SK-N-SH treated with all-trans-retinoic acid at 6 μM for 48 hours (cell line): ENCODE results near the gene CSAG2.

Experiments used
- ATAC-seq: fragments of 200-7000 bp; cut with Tn5 transposase; 3 replicates; pipeline ENCODE4 v1.9.1; 2020; ENCODE audit warnings: mild to moderate bottlenecking, moderate library complexity
- ARNTL ChIP-seq: fragments of 450-650 bp; formaldehyde crosslinking; IDR thresholded peaks from 2 replicates; pipeline ENCODE4 v1.5.0; 2020; ENCODE audit warnings: low read depth, mild to moderate bottlenecking, moderate library complexity, borderline replicate concordance
- CREB5 ChIP-seq: fragments of 250-450 bp; sonication (Bioruptor Pico); IDR thresholded peaks from 2 replicates; pipeline ENCODE4 v1.5.1; 2020; ENCODE audit warnings: low read depth, mild to moderate bottlenecking, moderate library complexity
- CSDC2 ChIP-seq: fragments of 250-450 bp; sonication (Bioruptor Pico); IDR thresholded peaks from 2 replicates; pipeline ENCODE4 v1.5.0; 2020; ENCODE audit warnings: mild to moderate bottlenecking, moderate library complexity
- CSRNP3 ChIP-seq: fragments of 250-450 bp; sonication (Bioruptor Pico); IDR thresholded peaks from 2 replicates; pipeline ENCODE4 v1.5.1; 2021; ENCODE audit warnings: mild to moderate bottlenecking, moderate library complexity
- ESRRG ChIP-seq: fragments of 250-450 bp; sonication (Bioruptor Pico); IDR thresholded peaks from 2 replicates; pipeline ENCODE4 v1.6.1; 2021; ENCODE audit warnings: mild to moderate bottlenecking
- GLIS3 ChIP-seq: fragments of 250-450 bp; sonication (Bioruptor Pico); IDR thresholded peaks from 2 replicates; pipeline ENCODE4 v1.5.0; 2020; ENCODE audit warnings: mild to moderate bottlenecking, moderate library complexity
- ISL1 ChIP-seq: fragments of 250-450 bp; sonication (Bioruptor Pico); IDR thresholded peaks from 2 replicates; pipeline ENCODE4 v2.1.2; 2022; ENCODE audit warnings: mild to moderate bottlenecking, moderate library complexity
- OSR1 ChIP-seq: fragments of 250-450 bp; sonication (Bioruptor Pico); IDR thresholded peaks from 2 replicates; pipeline ENCODE4 v1.8.0; 2022; ENCODE audit warnings: moderate library complexity, mild to moderate bottlenecking, inconsistent platforms
- POU6F1 ChIP-seq: fragments of 250-450 bp; sonication (Bioruptor Pico); IDR thresholded peaks from 2 replicates; pipeline ENCODE4 v1.8.0; 2021; ENCODE audit warnings: low read depth, mild to moderate bottlenecking, moderate library complexity, borderline replicate concordance
- PPARA ChIP-seq: fragments of 250-450 bp; sonication (Bioruptor Pico); IDR thresholded peaks from 2 replicates; pipeline ENCODE4 v1.5.0; 2020; ENCODE audit warnings: mild to moderate bottlenecking, borderline replicate concordance
- RARB ChIP-seq: fragments of 250-450 bp; sonication (Bioruptor Pico); IDR thresholded peaks from 2 replicates; pipeline ENCODE4 v1.8.0; 2021; ENCODE audit warnings: mild to moderate bottlenecking, moderate library complexity
- SNAI2 ChIP-seq: fragments of 250-450 bp; sonication (Bioruptor Pico); IDR thresholded peaks from 2 replicates; pipeline ENCODE4 v1.5.0; 2020; ENCODE audit warnings: mild to moderate bottlenecking, moderate library complexity
- TCF4 ChIP-seq: fragments of 250-450 bp; sonication (Bioruptor Pico); IDR thresholded peaks from 2 replicates; pipeline ENCODE4 v1.8.0; 2021; ENCODE audit warnings: mild to moderate bottlenecking, moderate library complexity, borderline replicate concordance
- TOX ChIP-seq: fragments of 250-450 bp; sonication (Bioruptor Pico); IDR thresholded peaks from 2 replicates; pipeline ENCODE4 v1.8.0; 2021; ENCODE audit warnings: mild to moderate bottlenecking, moderate library complexity, borderline replicate concordance
- TSHZ2 ChIP-seq: fragments of 250-450 bp; sonication (Bioruptor Pico); IDR thresholded peaks from 2 replicates; pipeline ENCODE4 v1.5.0; 2020; ENCODE audit warnings: mild to moderate bottlenecking, moderate library complexity
- ZC3H10 ChIP-seq: fragments of 250-450 bp; sonication (Bioruptor Pico); IDR thresholded peaks from 2 replicates; pipeline ENCODE4 v1.5.1; 2021; ENCODE audit warnings: mild to moderate bottlenecking, moderate library complexity
- ZFP30 ChIP-seq: fragments of 450-650 bp; formaldehyde crosslinking; IDR thresholded peaks from 2 replicates; pipeline ENCODE4 v1.5.0; 2022; ENCODE audit warnings: mild to moderate bottlenecking, moderate library complexity
- ZNF565 ChIP-seq: fragments of 450-650 bp; formaldehyde crosslinking; conservative IDR thresholded peaks from 2 replicates; pipeline ENCODE4 v1.5.0; 2020; ENCODE audit warnings: low read depth, mild to moderate bottlenecking, moderate library complexity
- ZNF70 ChIP-seq: fragments of 450-650 bp; formaldehyde crosslinking; IDR thresholded peaks from 2 replicates; pipeline ENCODE4 v1.5.0; 2020; ENCODE audit warnings: mild to moderate bottlenecking, moderate library complexity
- ZNF8 ChIP-seq: fragments of 450-650 bp; formaldehyde crosslinking; IDR thresholded peaks from 2 replicates; pipeline ENCODE4 v1.5.0; 2020; ENCODE audit warnings: mild to moderate bottlenecking, moderate library complexity

Gene CSAG2

GRCh38 chrX:152674135-152674534, 34.9 kb downstream of the CSAG2 start:
- no peak for TF ChIP-seq TSHZ2
- no peak for TF ChIP-seq CSDC2 (CRISPR knock-in tag)
- no peak for TF ChIP-seq PPARA (CRISPR knock-in tag)
- TF ChIP-seq RARB (CRISPR knock-in tag) = no peak
- no peak for TF ChIP-seq TOX (CRISPR knock-in tag)
- TF ChIP-seq ZC3H10 = no peak
- TF ChIP-seq ISL1 (CRISPR knock-in tag) = no peak
- no peak for TF ChIP-seq GLIS3
- no peak for TF ChIP-seq ZFP30 (CRISPR knock-in tag)
- TF ChIP-seq CREB5 = no peak
- TF ChIP-seq ESRRG (CRISPR knock-in tag) = no peak
- TF ChIP-seq ZNF565 (CRISPR knock-in tag) = no peak
- no peak for TF ChIP-seq ZNF70 (CRISPR knock-in tag)
- no peak for TF ChIP-seq SNAI2
- no peak for TF ChIP-seq POU6F1 (CRISPR knock-in tag)
- no peak for TF ChIP-seq OSR1 (CRISPR knock-in tag)
- no peak for TF ChIP-seq ARNTL (CRISPR knock-in tag)
- no peak for TF ChIP-seq CSRNP3 (CRISPR knock-in tag)
- no peak for ATAC-seq

GRCh38 chrX:152663086-152663485, 46.0 kb downstream of the CSAG2 start:
- TF ChIP-seq RARB (CRISPR knock-in tag) (no peak), ESRRG (CRISPR knock-in tag) (no peak), TOX (CRISPR knock-in tag) (no peak), ZNF8 (CRISPR knock-in tag) (no peak), ZNF565 (CRISPR knock-in tag) (no peak), ZNF70 (CRISPR knock-in tag) (no peak), POU6F1 (CRISPR knock-in tag) (no peak), ZFP30 (CRISPR knock-in tag) (no peak), OSR1 (CRISPR knock-in tag) (no peak), ZC3H10 (no peak)
- no peak for ATAC-seq

GRCh38 chrX:152658302-152658701, 50.8 kb downstream of the CSAG2 start:
- ATAC-seq = no peak
- TF ChIP-seq TOX (CRISPR knock-in tag) (no peak), PPARA (CRISPR knock-in tag) (no peak), TSHZ2 (no peak), ZNF8 (CRISPR knock-in tag) (no peak), CREB5 (no peak), ZNF70 (CRISPR knock-in tag) (no peak), ZNF565 (CRISPR knock-in tag) (no peak), CSRNP3 (CRISPR knock-in tag) (no peak), ZFP30 (CRISPR knock-in tag) (no peak), SNAI2 (no peak), TCF4 (CRISPR knock-in tag) (no peak), ISL1 (CRISPR knock-in tag) (no peak), CSDC2 (CRISPR knock-in tag) (no peak)
